Nephron (organoid): ENCODE measurements around the gene SNX30.

ENCODE experiments used
- H3K27ac Mint-ChIP-seq, 3 experiments: 2 replicates each; pipeline ENCODE4 v1.8.0; 2020; ENCODE audit warnings: mixed read lengths in 3 of 3, mild to moderate bottlenecking in 2 of 3, moderate library complexity in 1 of 3
- H3K27me3 Mint-ChIP-seq: 2 replicates; pipeline ENCODE4 v1.8.0; 2021; ENCODE audit warnings: low read depth, mild to moderate bottlenecking, moderate library complexity, mixed read lengths
- H3K36me3 Mint-ChIP-seq: 2 replicates; pipeline ENCODE4 v1.8.0; 2020; ENCODE audit warnings: low read depth, mixed read lengths
- H3K4me1 Mint-ChIP-seq: 2 replicates; pipeline ENCODE4 v1.8.0; 2020; ENCODE audit warnings: mixed read lengths
- H3K4me3 Mint-ChIP-seq, 3 experiments: 2 replicates each; pipeline ENCODE4 v1.8.0; 2020; ENCODE audit warnings: mild to moderate bottlenecking in 3 of 3, mixed read lengths in 3 of 3, moderate library complexity in 2 of 3
- H3K9me3 Mint-ChIP-seq: 2 replicates; pipeline ENCODE4 v1.8.0; 2020; ENCODE audit warnings: mixed read lengths
- CTCF ChIP-seq, 3 experiments: fragments of 200-600 bp; sonication (generic); IDR thresholded peaks; one replicate each; pipeline ENCODE4 v1.5.0; 2021; ENCODE audit warnings: antibody characterized with exemption in 3 of 3; ENCODE audit not compliant: unreplicated experiment in 3 of 3

The SNX30 gene

GRCh38 chr9:112912636-112913035, 162.1 kb downstream of the SNX30 start:
- Mint-ChIP-seq H3K27me3 (peaks cover 3% of the 10 kb centered on the region), H3K4me3 (no peak overlapping the region), H3K36me3 (no peaks in the 10 kb centered on the region), H3K27ac (no peak overlapping the region), H3K9me3 (no peaks in the 10 kb centered on the region), H3K4me1 (peaks cover 14% of the 10 kb centered on the region)
- TF ChIP-seq CTCF (IDR thresholded peaks at IDR 0.05; ENCODE audit: unreplicated experiment in 3 of 3): no peak

- no peak for TF ChIP-seq CTCF (IDR thresholded peaks at IDR 0.05; ENCODE audit: unreplicated experiment in 3 of 3)
- H3K4me3 Mint-ChIP-seq: no peak overlapping the region
- peaks cover 7% of the 10 kb centered on the region for H3K27me3 Mint-ChIP-seq
- no peaks in the 10 kb centered on the region for H3K36me3 Mint-ChIP-seq
- peaks cover 14% of the 10 kb centered on the region for H3K4me1 Mint-ChIP-seq
- peak overlapping the region in 2 of 3 experiments; percentile 41 to 54 for H3K27ac Mint-ChIP-seq
- no peaks in the 10 kb centered on the region for H3K9me3 Mint-ChIP-seq
These were observed 162.8 kb downstream of the SNX30 start for GRCh38 chr9:112913326-112913725.

GRCh38 chr9:112914524-112914923, 164.0 kb downstream of the SNX30 start:
- peaks cover 7% of the 10 kb centered on the region for H3K27me3 Mint-ChIP-seq
- TF ChIP-seq CTCF (IDR thresholded peaks at IDR 0.05; ENCODE audit: unreplicated experiment in 3 of 3): no peak
- no peaks in the 10 kb centered on the region for H3K9me3 Mint-ChIP-seq
- H3K27ac Mint-ChIP-seq: peak overlapping the region in 1 of 3 experiments; percentile 54
- no peak overlapping the region for H3K4me3 Mint-ChIP-seq
- peaks cover 14% of the 10 kb centered on the region for H3K4me1 Mint-ChIP-seq
- H3K36me3 Mint-ChIP-seq: no peaks in the 10 kb centered on the region

- no peak overlapping the region for H3K27ac Mint-ChIP-seq
- no peaks in the 10 kb centered on the region for H3K36me3 Mint-ChIP-seq
- no peak for TF ChIP-seq CTCF (IDR thresholded peaks at IDR 0.05; ENCODE audit: unreplicated experiment in 3 of 3)
- peaks cover 25% of the 10 kb centered on the region for H3K27me3 Mint-ChIP-seq
- H3K4me3 Mint-ChIP-seq: no peak overlapping the region
- H3K9me3 Mint-ChIP-seq: no peaks in the 10 kb centered on the region
- H3K4me1 Mint-ChIP-seq: peaks cover 14% of the 10 kb centered on the region
These were observed 166.8 kb downstream of the SNX30 start for GRCh38 chr9:112917047-112917986.

GRCh38 chr9:112917987-112918362, 167.4 kb downstream of the SNX30 start:
- no peak for TF ChIP-seq CTCF (IDR thresholded peaks at IDR 0.05; ENCODE audit: unreplicated experiment in 3 of 3)
- no peaks in the 10 kb centered on the region for H3K9me3 Mint-ChIP-seq
- H3K4me3 Mint-ChIP-seq: no peak overlapping the region
- H3K27ac Mint-ChIP-seq: no peak overlapping the region
- H3K4me1 Mint-ChIP-seq: peaks cover 14% of the 10 kb centered on the region
- H3K36me3 Mint-ChIP-seq: no peaks in the 10 kb centered on the region
- peaks cover 22% of the 10 kb centered on the region for H3K27me3 Mint-ChIP-seq

GRCh38 chr9:112921549-112921948, 171.0 kb downstream of the SNX30 start:
- no peaks in the 10 kb centered on the region for H3K9me3 Mint-ChIP-seq
- H3K27ac Mint-ChIP-seq: no peak overlapping the region
- no peak overlapping the region for H3K4me3 Mint-ChIP-seq
- H3K27me3 Mint-ChIP-seq: peaks cover 27% of the 10 kb centered on the region
- peak; percentile 40 to 59 (median 54) for TF ChIP-seq CTCF (IDR thresholded peaks at IDR 0.05; ENCODE audit: unreplicated experiment in 3 of 3)
- no peaks in the 10 kb centered on the region for H3K36me3 Mint-ChIP-seq
- H3K4me1 Mint-ChIP-seq: no peaks in the 10 kb centered on the region
